Activated CD4-positive, CD25-positive, alpha-beta regulatory T cell treated with anti-CD3 and anti-CD28 coated beads, Interleukin-2, amount 50 U/mL, for 72 hours (primary cell): ENCODE data around the gene FAM184A.
A peak's percentile ranks its signal among the peaks of the same experiment; 100 is the strongest.

Experiments
- DNase-seq: peaks from one replicate; pipeline ENCODE4 v3.0.0; 2021

Gene FAM184A

DNA sequence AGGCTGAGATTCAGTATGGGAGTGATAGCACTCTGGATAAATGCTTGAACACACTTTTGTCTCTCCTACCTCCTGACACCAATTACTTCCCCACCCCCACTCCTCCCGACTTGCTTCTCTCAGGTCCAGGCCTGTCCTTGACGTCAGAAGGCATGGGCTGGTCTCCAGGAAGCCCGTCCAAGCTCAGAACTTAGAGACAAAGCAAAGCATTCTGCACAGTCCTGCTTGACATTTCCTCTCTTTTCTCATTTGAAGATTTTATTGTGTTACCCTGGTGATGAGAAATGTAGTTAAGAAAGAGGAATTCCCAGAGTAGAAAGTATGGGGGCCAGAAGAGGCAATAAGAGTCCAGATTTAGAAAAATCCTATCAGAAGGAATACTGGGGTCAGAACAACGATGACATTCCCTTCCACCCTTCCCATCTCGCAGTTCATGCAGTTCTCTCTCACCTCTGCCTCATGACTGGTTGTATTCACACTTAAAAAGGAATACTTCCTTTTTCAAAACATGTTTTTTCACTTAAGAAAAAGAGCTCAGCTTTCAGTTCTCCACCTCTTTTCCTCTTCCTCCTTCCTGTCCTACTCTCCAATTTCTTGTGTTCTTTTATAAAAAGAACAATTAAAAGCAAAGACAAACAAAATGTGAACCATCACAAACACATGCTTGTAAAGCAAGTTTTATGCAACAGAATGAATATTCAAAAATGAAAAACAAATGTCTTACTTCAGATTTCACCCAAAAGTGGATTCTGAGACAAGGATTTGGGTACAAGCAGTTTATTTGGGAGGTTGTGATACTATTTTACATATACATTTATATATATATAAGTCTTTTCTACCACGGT is 18.5 kb upstream of the FAM184A start:
- DNase-seq, result no peak

DNA sequence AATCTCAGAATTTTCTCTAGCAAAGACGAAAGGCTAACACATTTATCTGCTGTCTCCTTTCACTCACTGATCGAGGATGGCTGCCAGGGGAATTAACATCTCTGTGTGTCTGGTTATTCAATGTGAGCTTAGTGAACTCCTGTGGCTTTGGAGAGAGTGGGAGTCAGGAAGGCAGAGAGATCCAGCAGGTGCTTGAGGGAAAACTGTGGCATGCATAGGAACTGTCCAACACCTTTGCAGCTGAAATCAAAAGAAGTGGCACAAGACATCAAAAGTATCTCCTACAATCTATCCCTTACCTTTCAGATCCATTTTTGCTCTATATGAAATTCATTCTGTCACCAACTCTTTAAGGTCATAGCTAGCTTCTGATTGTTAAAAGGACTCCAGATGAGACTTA is 11.8 kb upstream of the FAM184A start:
- no peak for DNase-seq

DNA sequence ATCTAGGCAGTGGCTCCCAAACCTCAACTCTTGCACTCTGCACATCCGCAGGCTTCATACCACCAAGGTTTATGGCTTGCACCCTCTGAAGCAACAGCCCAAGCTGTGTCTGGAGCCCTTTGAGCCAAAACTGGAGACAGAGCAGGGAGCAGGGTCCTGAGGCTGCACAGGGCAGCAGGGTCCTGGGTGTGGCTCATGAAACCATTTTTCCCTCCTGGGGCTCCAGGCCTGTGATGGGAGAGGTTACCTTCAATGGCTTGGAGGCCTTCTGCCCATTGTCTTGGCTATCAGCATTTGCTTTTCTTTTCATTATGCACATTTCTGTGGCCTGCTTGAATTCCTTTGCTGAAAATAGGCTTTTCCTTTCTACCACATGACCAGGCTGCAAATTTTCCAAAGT is 6.3 kb upstream of the FAM184A start:
- no peak for DNase-seq

DNA sequence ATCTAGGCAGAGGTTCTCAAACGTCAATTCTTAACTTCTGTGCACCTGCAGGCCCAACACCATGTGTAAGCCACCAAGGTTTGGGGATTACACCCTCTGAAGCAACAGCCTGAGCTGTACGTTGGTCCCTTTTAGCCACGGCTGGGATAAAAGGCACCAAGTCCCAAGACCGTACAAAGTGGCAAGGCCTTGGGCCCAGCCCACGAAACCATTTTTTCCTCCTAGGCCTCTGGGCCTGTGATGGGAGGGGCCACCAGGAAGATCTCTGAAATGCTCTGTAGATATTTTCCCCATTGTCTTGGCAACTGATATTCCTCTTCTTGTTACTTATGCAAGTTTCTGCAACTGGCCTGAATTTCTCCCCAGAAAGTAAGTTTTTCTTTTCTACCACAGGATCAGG is 4.5 kb upstream of the FAM184A start:
- no peak for DNase-seq

DNA sequence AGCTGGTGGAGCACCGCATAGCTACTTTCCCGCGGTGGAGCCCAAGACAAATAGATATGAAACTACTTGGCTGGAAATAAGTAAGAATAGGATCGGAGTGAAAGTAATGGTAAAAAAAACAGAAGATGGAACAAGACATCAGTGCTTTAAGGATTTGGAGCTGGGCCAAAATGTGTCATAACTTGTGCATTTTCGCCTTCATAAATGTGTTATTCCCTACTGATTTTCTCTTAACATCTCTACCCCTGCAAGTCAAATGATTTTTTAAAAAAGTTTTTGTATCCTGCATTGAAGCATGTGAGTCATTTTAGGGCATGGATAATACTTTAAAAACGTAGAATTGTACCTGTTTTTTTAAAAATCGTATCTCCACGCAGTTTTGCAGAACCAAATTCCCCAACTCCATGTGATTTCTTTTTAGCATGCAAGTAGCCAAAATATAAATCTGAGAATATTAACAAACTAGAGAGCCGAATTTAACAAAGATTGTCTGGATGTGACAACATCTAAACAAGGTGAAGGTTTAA is 882 bp upstream of the FAM184A start:
- DNase-seq, result no peak

DNA sequence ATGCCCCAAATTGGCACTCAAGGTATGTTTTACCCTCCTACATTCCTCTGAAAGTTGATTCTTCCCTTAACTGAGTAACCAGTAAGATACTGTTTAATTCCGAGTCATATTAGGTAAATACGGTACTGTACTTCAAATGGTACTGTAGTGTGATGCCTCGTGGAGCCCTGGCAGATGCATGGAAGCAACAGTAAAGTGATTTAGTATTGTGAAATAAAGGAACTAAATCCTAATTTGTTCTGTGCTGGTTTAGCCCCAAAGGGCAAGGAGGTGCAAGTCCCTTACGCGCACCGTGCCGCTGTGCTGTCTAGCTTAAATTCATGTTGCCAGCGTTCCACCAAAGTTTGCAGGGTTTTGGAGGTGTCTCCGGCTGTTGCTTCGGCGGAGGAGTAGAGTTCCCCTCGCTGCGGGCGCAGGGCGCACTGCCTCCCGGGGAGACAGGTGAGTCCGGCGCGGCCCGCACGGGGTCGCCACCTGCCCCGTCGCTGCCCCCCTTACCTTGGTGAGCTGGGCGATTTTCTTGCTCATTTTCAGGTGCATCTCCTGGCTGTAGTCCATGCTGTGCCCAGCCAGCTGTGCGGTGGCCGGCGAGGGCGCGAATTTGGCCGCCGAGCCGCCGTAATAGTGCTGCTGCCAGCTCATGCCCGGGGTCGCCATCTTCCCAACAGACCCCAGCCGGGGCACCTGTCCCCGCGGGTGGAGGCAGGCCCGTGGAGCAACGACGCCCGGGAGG is 655 bp downstream of the FAM184A start:
- peak; percentile 51 for DNase-seq

DNA sequence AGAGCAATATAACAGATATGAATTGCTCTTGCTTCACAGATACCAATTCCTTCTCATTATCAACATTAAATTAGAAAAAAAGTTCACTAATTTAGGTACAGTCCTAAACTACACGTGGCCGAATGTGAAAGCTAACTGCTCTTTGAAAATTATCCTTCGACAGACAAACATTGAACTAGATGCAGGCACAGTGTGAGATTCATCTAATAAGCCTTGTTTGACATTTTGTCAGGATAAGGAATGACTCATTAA is 1.1 kb downstream of the FAM184A start:
- no peak for DNase-seq

DNA sequence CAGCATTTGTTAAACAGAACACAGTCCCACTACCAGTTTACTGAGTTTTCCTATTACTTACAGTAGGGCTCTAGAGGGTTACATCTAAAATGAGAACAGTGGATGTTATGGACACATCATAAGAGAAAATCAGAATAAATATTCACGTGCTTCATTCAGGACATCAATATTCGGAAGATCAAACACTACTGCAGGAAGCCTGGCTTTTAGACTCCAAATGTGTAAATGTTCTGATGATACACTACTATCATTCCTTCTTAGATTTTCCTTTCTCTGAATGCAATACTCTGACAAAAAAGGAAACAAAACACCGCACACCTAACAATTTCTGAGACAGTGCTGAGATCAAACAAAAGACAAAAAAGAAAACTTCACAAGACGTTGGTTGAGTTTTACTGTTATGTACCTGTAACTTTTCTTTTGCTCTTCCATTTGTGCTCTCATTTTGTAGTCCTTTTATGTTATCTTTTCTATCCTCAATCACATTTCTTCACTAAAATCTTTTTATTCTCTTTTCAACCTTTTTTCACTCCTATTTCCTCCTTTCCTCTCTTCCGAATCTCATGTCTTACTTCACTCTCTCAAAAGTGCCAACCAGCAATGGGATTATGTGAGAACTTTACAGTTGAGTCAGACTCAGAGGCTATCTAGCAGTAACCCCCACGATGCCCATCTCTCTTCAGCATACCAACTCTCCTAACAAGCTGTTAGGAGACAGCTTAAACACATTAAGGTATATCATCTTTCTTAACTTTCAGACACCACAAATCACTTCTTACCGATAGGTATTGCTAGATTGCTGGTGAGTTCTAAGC is 1.7 kb downstream of the FAM184A start:
- DNase-seq, result no peak

DNA sequence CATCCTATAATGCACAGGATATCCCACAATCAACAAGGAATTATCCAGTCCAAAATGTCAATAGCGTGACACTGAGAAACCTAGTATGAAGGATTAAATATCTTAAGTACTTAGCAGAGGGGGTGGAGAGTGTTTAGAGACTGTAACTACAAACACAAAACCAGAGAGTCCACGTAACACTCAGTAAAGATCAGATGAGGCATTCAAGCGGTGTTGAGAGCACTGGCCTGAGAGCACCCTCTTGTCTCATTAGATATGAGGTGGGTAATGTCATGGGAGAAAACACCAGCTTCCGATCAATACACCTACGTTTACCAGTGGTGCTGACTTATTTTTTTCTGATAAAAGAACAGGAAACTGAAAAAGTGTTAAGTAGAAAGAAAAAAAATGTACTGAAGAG is 2.3 kb downstream of the FAM184A start:
- no peak for DNase-seq

DNA sequence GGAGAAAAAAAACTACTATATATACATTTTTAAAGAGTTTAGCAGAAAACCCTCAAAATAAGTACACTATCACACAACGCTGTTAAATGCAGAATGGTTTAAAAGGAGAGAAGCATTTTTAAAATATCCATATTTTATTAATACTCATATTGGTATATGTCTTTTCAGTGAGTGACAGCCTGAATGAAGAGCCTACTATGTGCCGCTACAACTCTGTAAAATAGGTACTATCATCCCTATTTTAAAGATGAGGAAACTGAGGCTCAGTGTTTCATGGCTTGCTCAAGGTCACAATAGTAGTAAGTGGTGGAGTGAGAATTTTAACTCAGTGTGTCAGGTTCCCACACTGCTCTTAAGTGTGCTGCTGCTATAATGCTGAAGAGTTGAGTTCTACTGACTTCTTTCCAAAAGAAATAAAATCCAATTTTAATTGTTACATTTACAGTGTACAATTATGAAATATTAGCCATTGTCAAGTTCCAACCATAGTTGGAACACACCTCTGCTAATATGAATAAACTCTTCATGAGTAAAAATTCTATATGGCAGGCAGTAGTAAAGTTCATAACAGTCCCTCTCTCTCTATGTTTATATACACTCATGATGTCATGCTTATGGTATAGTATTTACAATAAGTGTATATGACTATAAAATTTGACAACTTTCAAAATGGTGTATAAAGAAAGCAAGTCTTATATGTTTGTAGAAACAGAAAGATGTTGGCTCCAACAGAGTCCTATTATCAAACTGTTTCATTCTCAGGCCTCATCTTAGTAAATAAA is 3.1 kb downstream of the FAM184A start:
- DNase-seq, result no peak

DNA sequence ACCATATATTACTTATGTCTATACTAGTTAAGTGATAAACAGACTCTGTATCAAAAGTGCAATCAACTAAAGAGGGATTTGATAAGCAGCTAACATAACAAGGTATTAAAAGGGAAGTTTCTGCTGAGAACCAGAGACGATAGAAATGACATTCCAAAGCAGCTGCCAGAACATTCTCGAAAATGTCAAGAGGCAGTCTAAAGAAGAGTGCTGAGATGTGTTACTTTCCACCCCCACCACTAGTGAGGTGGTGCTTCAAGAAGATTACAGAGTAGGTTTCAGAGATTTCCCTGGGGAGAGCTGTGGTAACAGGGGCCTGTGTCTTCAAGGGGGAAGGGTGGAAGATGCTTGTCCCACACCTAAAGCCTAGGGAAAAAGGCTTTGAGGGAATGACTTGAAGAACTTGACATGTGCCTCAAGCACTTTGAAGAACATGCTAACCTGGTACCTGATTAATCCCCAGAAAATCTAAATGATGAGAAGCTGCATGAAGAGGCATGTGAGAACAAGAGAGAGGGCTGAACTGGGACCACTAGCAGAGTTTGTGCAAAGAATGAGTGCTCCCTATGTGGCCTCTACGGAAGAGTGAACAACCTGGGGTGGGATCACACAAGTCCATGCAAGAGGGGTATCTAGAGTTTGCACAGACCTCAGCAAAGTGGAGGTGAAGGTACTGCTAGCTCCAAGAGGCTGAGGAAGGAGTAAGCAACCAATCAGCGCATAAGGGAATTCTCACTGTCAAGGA is 5.0 kb downstream of the FAM184A start:
- no peak for DNase-seq

DNA sequence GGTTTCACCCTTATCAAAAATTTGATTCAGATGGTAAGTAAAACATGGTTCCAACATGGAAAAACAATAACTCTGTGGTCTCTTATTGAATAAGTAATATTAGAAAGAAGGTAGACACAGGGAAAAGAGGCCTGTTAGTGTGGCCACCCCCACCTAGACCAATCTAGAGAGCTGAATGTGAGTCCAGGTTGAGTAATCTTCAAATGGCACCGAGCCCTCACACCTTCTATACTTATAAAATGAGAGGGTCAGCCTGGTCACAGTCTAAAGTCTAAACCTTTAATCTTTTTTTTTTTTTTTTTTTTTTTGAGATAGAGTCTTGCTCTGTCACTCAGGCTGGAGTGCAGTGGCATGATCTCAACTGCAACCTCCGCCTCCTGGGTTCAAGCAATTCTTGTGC is 6.9 kb downstream of the FAM184A start:
- DNase-seq, result no peak

DNA sequence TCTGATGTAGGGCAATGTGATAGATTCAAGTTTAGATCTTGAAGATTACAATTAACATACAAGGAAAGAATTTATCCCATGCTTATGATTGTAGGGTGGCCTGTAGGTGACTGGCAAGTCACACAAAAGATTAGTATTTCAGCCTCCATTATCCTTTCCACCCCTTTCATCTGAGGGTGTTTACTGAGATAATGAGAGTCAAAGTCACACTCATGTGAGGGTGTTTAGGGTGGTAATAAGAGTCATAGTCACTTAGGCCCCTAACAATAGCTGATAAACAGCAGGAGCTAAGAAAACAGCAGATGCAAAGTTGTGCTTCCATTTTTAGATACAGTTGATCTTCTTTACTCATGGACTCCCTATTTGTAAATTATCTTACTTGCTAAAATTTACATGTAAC is 11.4 kb downstream of the FAM184A start:
- no peak for DNase-seq

DNA sequence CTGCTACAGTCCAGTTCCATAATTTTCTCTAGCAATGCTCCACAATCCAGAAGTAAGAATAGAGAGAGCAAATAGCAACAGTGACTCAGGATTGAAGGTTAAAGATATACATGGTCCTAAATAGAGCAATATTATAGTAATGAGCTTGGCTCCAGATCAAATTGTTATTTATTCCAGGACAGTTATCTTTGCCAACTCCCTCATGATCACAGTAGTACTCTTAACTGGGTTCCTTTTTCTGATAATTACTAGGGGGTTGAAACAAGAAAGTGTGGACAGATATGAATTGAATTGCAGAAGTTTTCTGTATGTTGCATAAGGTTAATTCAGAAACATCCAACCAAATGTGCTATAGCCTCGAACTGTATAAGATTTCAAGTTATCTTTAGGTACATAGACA is 11.9 kb downstream of the FAM184A start:
- DNase-seq, result no peak

DNA sequence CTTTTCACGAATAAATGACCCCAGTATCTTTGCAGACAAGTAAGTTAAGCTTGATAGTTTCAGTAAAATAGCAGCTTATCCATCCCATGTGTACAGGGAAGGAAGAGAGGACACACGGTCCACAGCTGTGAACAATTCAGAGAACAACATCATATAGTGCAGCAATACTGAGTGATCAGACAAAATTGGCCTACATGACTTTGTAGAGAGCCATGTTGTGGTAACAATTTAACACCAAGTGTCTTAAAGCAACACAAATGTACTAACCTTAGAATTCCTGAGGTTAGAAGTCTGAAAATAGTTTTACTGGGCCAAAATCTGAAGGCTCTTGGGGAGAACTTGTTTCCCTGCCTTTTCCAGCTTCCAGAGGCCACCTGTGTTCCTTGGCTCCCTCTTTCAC is 12.5 kb downstream of the FAM184A start:
- DNase-seq, result no peak

DNA sequence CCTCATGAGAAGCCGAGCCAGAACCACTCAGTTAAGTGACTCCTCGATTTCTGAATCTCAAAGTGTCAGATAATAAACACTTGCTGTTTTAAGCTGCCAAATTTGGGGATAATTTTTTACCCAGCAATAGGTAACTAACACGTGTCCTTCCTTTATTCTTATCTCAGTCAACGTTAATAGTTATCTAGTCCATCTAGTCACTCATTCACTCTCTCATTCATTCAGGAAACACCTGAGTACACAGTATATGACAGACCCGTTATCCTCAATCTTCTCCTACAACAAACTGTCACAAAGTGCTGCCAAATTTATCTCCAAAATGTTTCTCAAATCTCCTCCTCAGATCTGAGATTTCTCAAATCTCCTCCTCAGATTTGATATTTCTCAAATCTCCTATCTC is 13.1 kb downstream of the FAM184A start:
- DNase-seq, result no peak

DNA sequence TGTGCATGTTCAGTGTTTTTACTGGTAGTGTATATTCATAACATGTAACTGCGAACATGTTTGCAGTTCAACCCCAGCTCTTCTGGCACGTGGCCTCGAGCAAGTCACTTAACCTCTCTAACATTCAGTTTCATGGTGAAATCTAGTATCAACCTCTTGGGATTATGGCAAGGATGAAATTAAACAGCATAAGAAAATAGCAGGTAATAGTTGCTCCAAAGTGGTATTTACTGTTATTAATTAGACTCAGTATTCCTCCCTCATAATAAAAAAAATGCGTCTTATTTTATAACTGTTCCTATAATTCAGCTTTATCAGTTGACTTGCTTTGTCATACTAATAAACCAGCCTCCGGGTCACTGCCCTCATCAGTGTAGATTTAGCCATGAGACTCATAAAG is 15.0 kb downstream of the FAM184A start:
- no peak for DNase-seq

DNA sequence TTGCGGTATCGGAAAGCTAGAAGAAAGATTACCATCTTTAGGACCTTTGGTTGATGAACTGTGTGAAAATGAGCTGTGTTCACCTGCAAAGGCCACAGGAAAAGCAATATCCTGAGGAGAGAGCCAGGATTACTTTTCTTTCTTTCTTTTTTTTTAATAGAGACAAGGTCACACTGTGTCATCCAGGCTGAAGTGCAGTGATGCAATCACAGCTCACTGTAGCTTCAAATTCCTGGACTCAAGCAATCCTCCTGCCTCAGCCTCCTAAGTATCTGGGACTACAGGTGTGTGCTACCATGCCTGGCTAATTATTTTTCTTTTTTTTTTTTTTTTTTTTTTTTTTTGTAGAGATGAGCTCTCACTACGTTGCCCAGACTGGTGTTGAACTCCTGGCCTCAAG is 17.2 kb downstream of the FAM184A start:
- no peak for DNase-seq

DNA sequence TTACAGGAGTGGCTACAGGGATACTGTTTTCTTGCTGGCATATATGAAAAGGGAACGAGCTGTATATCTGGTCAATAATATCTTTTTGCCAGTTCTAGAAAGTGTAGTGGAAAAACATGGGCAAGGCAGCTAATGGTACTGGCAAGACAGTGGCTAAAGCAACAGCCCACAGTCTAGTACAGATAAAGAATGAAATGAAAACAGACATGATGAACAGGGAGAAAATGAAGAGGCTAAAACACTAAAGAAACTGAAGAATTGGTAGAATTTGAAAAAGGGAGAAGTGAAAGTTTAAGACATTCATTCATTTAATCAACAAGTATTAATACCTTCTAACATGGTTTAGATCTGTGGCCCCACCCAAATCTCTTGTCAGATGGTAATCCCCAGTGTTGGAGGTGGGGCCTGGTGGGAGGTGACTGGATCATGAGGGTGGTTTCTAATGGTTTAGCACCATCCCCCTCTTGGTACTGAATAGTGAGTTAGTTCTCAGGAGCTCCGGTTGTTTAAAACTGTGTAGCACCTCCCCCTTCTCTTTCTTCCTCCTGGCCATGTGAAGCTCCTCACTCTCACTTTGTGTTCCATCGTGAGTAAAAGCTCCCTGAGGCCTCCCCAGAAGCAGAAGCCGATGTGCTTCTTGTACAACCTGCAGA is 18.1 kb downstream of the FAM184A start:
- DNase-seq, result no peak

DNA sequence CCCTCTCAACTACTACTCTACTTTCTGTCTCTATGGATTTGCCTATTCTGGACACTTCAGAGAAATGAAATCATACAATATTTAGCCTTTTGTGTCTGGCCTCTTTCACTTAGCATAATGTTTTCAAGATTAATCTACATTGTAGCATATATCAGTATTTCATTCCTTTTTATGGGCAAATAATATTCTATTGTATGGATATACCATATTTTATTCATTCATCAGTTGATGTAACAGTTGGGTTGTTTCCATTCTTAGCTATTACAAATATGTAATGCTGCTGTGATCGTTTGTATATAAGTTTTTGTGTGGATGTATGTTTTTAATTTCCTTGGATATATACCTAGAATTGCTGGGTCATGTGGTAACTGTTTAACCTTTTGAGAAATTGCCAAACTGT is 23.4 kb downstream of the FAM184A start:
- no peak for DNase-seq

DNA sequence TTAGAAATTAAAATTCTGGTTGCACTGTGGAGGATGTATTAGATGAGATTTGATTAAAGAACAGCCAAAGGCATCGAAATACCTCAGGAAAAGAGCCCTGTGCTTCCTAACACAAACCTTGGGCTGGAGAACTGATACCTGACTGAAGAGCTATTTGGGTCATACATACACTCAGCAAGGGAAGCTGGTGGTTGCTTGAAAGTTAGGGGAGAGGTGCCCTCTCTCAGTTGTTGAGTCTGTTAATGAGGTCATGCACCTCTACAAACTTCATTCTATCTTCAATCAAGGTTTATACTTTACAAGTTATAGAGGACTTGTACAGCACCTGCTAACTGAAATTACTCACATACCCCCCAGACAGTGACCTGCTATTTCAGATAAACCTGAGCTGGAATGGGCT is 25.5 kb downstream of the FAM184A start:
- no peak for DNase-seq
